KMS-11 (cell line): ENCODE measurements around the gene TRIM44.

Source experiments
- H2AFZ ChIP-seq: fragments of 200-600 bp; sonication (generic); 2 replicates; pipeline ENCODE4 v1.6.1; 2016; ENCODE audit warnings: antibody characterized with exemption, mixed run types, low read depth
- H3K27ac ChIP-seq: fragments of 200-600 bp; sonication (generic); 2 replicates; pipeline ENCODE4 v1.6.1; 2016; ENCODE audit warnings: mild to moderate bottlenecking, mixed run types
- H3K27me3 ChIP-seq: fragments of 200-600 bp; sonication (generic); 2 replicates; pipeline ENCODE4 v1.6.1; 2017; ENCODE audit warnings: mild to moderate bottlenecking, low read depth, mixed run types, moderate library complexity; ENCODE audit not compliant: insufficient read depth
- H3K36me3 ChIP-seq: fragments of 200-600 bp; sonication (generic); 2 replicates; pipeline ENCODE4 v1.6.1; 2017; ENCODE audit warnings: mild to moderate bottlenecking, mixed run types; ENCODE audit not compliant: insufficient read depth
- H3K4me1 ChIP-seq: fragments of 200-600 bp; sonication (generic); 2 replicates; pipeline ENCODE4 v1.6.1; 2016; ENCODE audit warnings: mild to moderate bottlenecking, low read depth, mixed run types; ENCODE audit not compliant: poor library complexity, severe bottlenecking
- H3K4me2 ChIP-seq: fragments of 200-600 bp; sonication (generic); 2 replicates; pipeline ENCODE4 v1.7.0; 2016; ENCODE audit warnings: mild to moderate bottlenecking, mixed run types
- H3K4me3 ChIP-seq: fragments of 200-600 bp; sonication (generic); IDR thresholded peaks from 2 replicates; pipeline ENCODE4 v1.6.1; 2017; ENCODE audit warnings: low read depth, low read length, mixed read lengths; ENCODE audit not compliant: insufficient read depth
- H3K79me2 ChIP-seq: fragments of 200-600 bp; sonication (generic); 2 replicates; pipeline ENCODE4 v1.6.1; 2016; ENCODE audit warnings: low read depth, mixed run types; ENCODE audit not compliant: insufficient read depth
- H3K9ac ChIP-seq: fragments of 200-600 bp; sonication (generic); 2 replicates; pipeline ENCODE4 v1.6.1; 2016; ENCODE audit warnings: mild to moderate bottlenecking, mixed run types
- H4K20me1 ChIP-seq: fragments of 200-600 bp; sonication (generic); 2 replicates; pipeline ENCODE4 v1.6.1; 2016; ENCODE audit warnings: mild to moderate bottlenecking, mixed run types; ENCODE audit not compliant: insufficient read depth
- CTCF ChIP-seq: fragments of 200-600 bp; sonication (generic); conservative IDR thresholded peaks from 2 replicates; pipeline ENCODE4 v1.6.1; 2017; ENCODE audit warnings: low read depth, mild to moderate bottlenecking, antibody characterized with exemption, low read length, moderate library complexity, mixed read lengths

Gene TRIM44

GRCh38 chr11:35683728-35684339 lies 21.3 kb downstream of the TRIM44 start:
- Histone ChIP-seq H3K4me2 (no peak overlapping the region), H3K27me3 (no peaks in the 10 kb centered on the region), H2AFZ (no peak overlapping the region), H3K4me3 (no peak overlapping the region), H3K79me2 (peaks cover 10% of the 10 kb centered on the region; the same call in 1 of the 2 replicates), H3K9ac (no peak overlapping the region), H3K27ac (no peak overlapping the region), H3K4me1 (peaks cover 29% of the 10 kb centered on the region), H4K20me1 (0 out of 2 replicates have a peak, but pooled peaks cover 5% of the 10 kb centered on the region), H3K36me3 (no peaks in the 10 kb centered on the region)
- TF ChIP-seq CTCF = no peak

- 0 out of 2 replicates have a peak, but pooled peaks cover 5% of the 10 kb centered on the region for H3K79me2 ChIP-seq
- H3K27ac ChIP-seq = no peak overlapping the region
- H3K36me3 ChIP-seq = no peaks in the 10 kb centered on the region; the same call in 1 of the 2 replicates
- H4K20me1 ChIP-seq = no peaks in the 10 kb centered on the region
- no peak for TF ChIP-seq CTCF
- peaks cover under 1% of the 10 kb centered on the region for H3K4me1 ChIP-seq
- H2AFZ ChIP-seq = no peak overlapping the region
- H3K4me2 ChIP-seq = no peak overlapping the region
- no peak overlapping the region for H3K9ac ChIP-seq
- H3K4me3 ChIP-seq = no peak overlapping the region
- H3K27me3 ChIP-seq = no peaks in the 10 kb centered on the region
Measured at GRCh38 chr11:35688023-35688422, 25.4 kb downstream of the TRIM44 start.

- H2AFZ ChIP-seq = no peak overlapping the region
- H3K4me2 ChIP-seq = no peak overlapping the region
- no peak overlapping the region for H3K27ac ChIP-seq
- no peak overlapping the region for H3K9ac ChIP-seq
- H3K27me3 ChIP-seq = no peaks in the 10 kb centered on the region
- no peaks in the 10 kb centered on the region for H3K79me2 ChIP-seq
- no peaks in the 10 kb centered on the region; the same call in 1 of the 2 replicates for H3K36me3 ChIP-seq
- no peaks in the 10 kb centered on the region for H3K4me1 ChIP-seq
- H3K4me3 ChIP-seq = no peak overlapping the region
- no peaks in the 10 kb centered on the region for H4K20me1 ChIP-seq
- no peak for TF ChIP-seq CTCF
Measured at GRCh38 chr11:35689081-35689996, 26.8 kb downstream of the TRIM44 start.

GRCh38 chr11:35702126-35702525 lies 39.6 kb downstream of the TRIM44 start:
- H3K4me2 ChIP-seq = no peak overlapping the region
- H3K36me3 ChIP-seq = no peaks in the 10 kb centered on the region
- H3K4me1 ChIP-seq = no peaks in the 10 kb centered on the region
- TF ChIP-seq CTCF = no peak
- H3K27me3 ChIP-seq = no peaks in the 10 kb centered on the region
- no peaks in the 10 kb centered on the region for H3K79me2 ChIP-seq
- H3K9ac ChIP-seq = no peak overlapping the region
- no peak overlapping the region for H3K4me3 ChIP-seq
- H4K20me1 ChIP-seq = no peaks in the 10 kb centered on the region
- H3K27ac ChIP-seq = no peak overlapping the region
- no peak overlapping the region for H2AFZ ChIP-seq
